ENCODE results near the gene RAB34.
A peak's percentile ranks its signal among the peaks of the same experiment; 100 is the strongest.
"Not testable (repeated sequence)": the region's sequence is repeated elsewhere in the genome, so short reads cannot be mapped to it uniquely, and the experiment has no call there.

Gene RAB34

DNA sequence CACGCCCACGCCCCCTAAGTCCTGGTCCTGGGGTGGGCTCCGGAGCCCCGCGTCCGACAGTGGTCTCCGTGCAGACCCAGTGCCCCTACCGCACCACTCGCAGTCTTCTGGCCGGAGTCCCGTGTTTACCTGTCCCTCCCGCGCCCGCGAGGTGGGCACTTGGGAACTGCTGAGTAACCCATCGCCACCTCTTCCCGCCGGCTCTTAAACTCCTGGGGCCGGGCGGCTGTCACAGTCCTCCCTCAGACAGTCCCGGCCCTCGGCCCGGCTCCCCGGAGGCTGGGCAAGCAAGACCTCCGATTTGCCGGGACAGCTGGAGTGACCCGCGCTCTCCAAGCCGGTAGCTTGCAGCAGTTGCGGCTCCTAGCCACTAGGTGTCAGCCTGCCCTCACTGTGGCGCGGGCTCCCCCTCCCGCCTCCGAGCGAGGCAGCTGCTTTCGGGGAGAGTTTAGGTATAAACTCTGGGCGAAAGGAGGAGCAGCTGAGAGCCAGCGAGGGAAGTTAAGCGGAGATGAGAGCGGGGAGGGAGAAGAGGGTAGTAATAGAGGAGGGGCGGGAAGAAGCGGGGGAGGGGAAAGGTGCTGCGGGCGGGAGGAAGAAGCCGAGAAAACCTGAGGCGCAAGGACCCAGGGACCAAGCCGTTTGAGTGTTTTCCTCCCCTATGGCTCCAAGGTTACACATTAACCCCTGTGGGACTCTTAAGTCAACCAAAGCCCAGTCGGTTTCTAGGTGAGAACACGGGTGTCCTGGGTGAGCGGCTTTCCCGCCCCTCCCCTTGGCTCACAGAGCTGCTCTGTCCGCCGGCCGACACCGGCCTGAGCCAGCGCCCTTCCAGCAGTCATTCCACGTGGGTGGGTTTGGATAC, 9.2 kb upstream of the RAB34 start:
- DNase-seq (ENCODE audit: low spot score), result peak; percentile 92

DNA sequence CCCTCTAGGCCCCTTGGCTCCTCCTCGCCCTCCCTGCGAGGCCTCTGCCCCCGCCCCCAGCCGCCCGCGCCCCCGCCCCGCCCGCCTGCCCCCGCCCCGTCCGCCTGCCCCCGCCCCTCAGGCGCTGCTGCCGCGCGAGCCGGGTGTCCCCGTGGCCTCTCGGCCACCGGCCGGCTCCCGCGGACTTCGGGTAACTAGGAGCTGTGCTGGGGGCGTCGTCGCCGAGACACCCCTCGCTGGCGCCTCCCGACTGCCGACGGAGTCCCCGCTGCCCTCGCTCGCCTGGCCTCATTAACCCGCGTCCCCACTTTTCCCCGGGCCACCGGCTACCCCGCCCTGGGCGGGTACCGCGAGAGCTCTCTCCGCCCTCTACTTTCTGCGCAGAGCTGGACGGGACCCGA, 8.6 kb upstream of the RAB34 start, which contains the start of gene TLCD1:
Gene TLCD1 (minus strand): TSS at position 8 of the 401 bp plus-strand sequence. CDS start 136 bp downstream, outside the sequence.
- DNase-seq (ENCODE audit: low spot score), result peak; percentile 71

DNA sequence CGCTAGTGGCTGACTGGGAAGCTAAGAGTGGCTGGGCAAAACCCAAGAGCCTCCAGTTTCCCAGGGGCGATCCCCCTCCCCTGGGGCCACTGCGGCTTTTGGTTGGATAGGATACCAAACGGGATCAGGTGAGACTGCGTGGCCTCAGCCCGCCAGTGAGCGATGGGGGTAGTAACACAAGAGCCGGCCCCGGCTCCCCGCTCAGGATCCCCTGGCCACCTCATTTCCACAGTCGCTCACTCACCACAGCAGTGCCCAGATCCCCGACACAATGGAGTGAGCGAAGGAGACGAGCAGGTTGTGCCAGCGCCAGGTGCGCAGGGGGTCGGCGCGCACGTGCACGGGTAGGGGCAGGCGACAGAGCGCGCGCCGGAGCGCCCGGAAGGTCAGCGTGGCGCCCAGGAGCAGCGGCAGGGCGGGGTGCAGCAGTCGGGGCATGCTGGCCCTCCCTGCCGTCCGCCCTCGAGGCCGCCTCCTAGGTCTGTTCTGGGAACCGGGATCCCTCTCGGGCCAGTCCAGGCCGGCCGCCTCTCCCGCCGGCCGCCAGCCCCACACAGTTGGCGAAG, 8.1 kb upstream of the RAB34 start:
- DNase-seq (ENCODE audit: low spot score), result peak; percentile 49

DNA sequence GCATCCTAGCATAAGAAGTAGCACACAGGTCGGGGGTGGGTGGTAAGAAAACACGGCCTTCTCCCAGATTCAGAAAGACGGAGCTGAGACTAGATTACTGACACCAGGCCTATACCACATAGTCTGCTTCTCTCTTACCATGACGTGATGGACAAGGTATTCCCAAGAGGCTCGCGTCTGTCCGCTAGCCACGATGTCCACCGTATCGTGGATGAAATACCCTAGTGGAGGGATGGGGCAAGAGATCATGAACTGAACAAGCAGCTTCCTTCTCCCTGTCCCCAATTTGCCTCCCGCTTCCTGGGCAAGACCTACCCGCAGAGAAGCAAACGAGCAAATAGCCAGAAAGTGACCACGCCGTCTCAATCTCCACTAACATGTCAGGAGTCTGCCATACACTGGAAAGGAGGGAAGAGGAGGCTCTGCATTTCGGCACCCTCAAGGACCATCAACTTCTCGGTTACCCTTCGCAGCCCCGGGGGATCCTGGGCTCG, 7.5 kb upstream of the RAB34 start:
- DNase-seq (ENCODE audit: low spot score), result no peak

DNA sequence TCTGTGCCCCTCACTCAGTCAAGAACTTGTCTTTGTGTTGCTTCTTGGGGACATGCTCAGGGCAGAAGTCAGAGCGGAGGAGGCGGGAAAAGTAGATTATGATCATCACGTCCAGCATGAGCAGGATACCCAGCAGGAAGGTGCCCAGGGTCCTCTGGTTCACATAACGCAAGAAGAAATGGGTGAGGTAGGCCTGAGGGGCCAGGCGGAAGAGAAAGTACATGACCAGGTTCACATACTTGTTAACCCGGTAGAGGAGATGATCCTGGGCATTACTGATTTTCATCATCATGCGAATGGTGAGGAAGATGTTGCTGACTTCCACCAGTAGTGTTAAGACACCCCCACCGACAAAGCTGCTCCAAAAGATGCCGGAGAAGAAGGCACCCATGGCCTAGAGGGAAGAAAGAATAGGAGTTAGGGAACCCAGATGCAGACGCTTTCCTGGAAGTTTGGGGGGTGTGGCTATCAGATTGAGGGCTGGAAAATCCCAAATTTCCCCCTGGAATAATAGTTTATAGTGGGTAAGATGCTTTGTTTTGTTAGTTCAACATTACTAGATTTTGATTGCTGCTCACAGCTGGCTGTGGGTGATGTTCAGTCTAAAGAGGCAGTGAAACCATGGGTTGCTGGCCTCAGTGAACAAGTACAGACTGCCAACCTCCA, 7.0 kb upstream of the RAB34 start:
- DNase-seq (ENCODE audit: low spot score), result no peak

DNA sequence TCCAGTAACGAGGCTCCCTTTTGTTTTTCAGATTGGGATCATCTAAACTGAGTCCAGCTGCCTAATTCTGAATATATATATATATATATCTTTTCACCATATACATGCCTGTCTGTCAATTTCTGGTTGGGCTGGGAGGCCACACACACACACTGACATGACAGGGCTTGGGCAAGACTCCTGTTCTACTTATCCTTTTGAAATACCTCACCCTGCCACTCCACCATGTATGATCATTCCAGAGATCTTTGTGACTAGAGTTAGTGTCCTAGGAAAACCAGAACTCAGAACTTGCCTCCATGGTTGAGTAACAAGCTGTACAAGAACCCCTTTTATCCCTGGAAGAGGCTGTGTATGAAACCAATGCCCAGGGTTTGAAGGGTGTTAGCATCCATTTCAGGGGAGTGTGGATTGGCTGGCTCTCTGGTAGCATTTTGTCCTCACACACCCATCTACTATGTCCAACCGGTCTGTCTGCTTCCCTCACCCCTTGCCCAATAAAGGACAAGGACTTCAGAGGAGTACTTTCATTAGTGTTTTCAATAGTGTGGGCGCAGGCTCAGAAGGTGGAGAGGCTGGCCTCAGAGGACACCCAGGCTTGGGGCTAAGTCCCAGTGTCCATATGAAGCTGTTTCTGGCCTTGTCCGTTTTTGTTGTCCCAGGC, 6.3 kb upstream of the RAB34 start:
- not testable (repeated sequence) for DNase-seq (ENCODE audit: low spot score)

DNA sequence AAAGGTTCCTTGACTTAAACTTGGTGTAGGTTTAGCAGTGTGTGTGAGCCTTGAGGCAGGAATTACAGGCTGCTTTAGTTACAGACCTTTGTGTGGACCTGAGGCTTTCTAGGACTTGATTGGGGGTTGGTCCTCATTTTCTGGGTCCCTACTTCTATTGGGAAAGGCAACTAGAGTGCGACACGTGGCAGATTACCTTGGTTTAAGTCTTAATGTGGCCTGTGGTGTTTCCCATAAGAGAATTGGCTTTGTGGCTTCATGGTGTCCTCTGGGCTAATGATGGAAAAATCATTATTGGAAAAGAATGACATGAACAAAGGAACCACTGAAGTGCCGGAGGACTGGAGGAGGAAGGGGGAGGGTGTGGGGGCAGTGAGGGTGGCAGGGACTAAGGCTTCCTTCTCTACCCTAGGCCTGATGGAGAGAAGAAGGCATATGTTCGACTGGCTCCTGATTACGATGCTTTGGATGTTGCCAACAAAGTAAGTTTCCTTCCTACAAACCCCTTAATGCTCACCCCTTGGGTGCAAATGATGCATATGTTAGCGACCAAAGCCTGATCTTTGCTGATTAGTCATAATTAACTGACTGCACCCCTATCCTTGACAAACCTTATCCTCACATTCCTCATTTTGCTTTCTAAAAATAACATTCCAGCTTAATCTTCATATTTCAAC, 5.6 kb upstream of the RAB34 start:
- no peak for DNase-seq (ENCODE audit: low spot score)

DNA sequence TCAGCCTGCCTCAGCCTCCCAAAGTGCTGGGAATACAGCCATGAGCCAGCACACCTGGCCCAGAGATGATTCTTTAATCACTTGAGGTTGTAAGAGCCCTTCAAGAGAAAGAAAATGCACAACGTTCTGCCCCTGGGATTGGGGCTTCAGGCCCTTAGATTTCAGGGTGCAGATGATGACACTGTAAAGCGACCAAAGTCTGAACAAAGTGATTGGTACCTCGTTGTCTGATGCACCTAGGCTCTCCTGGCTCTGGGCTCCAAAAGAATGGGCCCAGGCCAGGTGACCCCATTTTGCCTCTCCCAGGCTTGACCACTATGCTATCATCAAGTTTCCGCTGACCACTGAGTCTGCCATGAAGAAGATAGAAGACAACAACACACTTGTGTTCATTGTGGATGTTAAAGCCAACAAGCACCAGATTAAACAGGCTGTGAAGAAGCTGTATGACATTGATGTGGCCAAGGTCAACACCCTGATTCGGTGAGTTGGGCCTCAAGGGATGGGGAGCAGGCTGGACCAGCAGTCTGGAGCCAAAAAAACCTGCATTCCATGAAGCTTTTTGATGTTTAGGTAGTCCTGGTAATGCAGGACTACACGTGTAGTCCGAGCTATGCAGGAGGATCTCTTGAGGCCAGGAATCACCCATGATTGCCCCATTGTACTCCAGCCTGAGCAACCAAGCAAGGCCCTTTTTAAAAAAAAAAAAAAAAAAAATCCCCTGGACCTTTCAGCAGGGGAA, 4.9 kb upstream of the RAB34 start:
- no peak for DNase-seq (ENCODE audit: low spot score)

DNA sequence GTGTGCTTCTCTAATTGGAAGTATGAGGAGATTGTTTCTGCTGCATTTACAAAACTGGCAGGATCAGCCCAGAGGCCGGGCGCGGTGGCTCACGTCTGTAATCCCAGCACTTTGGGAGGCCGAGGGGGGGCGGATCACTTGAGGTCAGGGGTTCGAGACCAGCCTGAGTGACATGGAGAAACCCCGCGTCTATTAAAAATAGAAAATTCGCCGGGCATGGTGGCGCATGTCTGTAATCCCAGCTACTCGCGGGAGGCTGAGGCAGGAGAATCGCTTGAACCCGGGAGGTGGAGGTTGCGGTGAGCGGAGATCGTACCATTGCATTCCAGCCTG, 3.3 kb upstream of the RAB34 start:
- DNase-seq (ENCODE audit: low spot score), result not testable (repeated sequence)

DNA sequence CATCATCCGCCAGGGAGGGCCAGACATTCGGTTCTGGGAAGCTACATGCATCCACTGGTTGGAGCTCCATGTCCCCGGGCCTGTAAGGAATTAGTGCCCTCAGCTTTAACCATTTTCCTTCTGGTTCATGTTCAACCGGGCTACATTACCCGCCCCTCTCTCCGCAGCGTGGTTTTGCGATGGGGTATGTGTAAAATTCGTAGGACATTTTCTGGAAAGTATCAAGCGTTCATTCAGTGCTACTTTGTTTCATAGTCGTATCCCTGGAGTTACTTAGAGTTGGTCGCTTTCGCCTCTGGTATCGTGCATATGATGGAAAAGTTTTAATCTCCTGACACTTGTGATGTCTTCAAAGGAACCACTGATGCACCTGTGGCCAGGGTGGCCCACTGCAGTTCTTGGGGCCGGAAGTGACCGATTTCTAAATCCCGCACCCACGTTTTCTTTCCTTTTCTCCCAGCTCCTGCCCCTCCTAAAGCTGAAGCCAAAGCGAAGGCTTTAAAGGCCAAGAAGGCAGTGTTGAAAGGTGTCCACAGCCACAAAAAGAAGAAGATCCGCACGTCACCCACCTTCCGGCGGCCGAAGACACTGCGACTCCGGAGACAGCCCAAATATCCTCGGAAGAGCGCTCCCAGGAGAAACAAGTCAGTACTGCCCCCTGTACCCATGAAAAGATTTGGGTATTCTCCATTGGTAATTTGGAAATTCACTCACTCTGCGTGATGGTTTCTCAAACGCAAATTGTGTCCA, 2.8 kb upstream of the RAB34 start:
- DNase-seq (ENCODE audit: low spot score), result no peak

DNA sequence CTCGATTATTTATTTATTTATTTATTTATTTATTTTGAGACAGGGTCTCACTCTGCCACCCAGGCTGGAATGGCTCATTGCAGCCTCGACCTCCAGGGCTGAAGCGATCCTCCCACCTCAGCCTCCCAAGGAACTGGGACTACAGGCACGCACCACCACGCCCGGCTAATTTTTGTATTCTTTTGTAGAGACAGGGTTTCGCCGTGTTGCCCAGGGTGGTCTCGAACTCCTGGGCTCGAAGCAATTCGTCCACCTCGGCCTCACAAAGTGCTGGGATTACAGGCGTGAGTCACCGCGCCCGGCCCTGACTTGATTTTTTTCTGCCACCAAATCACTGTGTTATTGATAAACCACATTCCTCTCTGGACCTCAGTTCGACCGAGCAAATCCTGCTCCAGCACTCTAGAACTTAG, 1.4 kb upstream of the RAB34 start:
- no peak for DNase-seq (ENCODE audit: low spot score)

DNA sequence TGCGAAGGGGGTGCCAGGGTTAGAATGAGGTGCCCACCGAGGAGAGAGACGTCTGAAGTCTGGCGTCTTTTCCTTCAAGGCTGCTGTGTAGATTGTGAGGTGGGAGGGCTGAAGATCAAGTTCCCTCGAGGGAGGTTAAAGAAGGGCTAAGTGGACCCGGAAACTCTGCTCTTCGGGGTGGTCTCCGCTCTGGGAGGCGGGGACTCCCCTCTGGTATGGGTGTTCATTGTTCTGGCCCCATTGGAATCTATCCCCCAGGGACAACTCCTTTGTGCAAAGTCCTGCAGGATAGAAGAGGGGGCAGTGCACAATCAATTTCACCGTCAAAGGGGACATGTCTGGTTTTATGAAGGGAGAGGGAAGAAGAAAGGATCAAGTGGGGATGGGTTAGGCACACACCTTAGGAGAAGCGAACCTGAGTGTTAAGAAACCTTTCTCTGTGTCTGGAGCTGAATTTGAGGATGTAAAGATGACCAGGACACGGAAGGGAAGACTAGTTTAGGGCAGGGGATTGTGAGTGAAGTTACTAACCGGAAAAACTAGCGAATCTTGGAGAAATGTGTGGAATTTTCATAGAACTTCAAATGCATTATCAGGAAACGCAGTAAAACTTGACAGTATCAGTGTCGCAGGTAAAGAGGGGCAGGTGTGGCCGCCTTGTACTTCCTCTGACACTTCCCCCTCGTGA, 809 bp upstream of the RAB34 start:
- no peak for DNase-seq (ENCODE audit: low spot score)

DNA sequence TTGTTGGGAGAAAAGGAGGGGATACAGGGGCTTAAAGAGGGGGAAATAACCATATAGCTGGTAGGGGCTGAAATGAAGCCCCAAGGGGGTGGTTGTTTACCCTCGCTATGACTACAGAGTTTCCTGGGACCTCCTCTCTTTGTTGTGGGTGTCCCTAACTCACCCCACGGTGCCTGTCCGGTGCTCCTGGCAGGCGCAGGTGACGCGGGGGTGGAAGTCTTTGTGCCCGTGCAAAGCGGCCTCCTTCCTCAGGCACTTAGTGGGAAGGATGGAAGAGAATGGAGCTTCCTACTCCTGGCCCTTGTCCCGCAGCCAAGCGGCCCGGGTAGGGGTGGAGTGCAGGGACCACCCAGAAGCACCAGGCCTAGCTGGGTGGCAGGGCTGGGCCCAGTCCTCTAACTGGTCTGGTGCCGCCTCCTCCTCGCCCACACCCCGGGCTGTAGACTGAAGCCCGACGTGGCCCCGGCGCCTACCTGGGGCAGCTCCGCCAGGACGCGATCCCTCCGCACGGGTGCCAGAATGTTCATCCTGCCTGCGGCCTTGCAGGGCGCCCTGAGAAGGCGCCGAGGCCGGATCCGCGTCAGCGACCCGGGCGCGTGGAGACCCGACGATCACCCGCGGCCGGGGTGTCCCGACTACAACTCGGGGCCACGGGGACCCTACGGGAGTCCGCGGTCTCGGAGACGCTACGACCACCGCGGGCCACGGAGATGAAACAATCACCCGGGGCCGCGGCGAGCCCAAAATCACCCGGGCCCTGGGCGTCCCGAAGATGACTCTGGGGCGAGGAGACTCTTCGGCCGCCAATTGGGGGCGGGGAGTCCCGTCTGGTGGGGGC, 709 bp downstream of the RAB34 start:
- no peak for DNase-seq (ENCODE audit: low spot score)

DNA sequence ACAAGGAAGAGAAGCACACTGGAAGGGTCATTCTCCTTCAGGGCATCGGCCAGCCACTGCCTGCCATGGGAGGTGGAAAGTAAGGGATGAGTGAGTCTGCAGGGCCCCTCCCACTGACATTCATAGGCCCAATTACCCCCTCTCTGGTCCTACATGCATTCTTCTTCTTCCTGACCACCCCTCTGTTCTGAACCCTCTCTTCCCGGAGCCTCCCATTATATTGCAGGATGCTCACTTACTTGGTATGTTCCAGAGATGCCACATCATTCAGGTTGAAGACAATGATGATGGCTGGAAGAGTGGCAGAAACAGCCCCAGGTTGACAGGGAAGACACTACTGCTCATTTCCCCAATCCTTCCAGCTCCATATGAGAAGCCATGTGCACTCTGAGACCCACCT, 2.5 kb downstream of the RAB34 start:
- no peak for DNase-seq (ENCODE audit: low spot score)

DNA sequence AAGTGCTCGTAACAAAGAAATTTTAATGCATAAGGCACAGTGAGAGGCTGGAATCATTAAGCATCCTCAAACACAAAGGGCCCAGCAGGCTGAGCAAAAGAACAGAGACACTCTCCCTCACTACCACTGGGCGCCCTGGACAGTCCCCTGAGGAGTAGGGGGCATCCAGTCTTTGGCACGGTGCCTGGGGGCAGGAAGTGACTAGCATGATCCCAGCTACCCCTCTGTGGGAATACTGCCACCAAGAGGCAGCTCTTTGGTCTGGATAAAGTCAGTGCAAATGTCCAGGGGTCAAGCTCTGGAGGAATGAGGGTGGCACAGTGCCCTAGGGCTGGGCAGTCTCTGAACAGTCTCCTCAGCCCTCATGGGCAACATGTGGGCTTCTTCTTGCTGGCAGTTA, 3.4 kb downstream of the RAB34 start:
- DNase-seq (ENCODE audit: low spot score), result no peak

DNA sequence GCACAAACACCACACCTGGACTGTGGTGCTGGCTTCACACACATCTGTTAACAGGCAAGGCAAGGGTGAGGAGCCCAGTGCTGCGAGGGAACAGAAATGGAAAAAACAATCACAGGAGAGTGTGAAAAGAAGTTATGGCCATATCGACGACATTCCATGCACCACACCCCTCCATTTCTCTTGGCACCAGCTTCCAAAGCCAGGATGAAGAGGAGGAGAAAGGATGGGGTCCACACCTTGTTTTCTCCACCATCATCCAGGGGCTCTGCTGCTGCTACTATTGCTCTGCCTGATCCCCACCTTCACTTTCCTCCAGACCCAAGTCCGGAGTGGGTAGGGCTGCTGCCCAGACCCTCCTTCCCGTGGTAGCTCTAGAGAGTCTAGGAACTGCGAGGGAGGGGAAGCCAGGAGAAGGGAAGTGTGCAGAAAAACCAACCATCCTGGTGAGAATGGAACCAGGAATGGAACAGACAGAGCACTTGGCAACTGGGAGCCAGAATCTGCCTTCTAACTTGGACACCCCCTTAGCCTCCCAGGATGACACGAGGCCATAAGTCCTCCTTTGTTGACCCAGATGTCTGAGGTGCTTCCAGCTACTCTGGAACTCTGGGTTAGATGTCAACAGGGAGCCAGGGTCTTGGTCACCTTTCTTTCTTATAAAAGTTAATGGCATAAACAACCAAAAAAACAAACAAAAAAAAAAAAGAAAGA, 4.8 kb downstream of the RAB34 start:
- no peak for DNase-seq (ENCODE audit: low spot score)

DNA sequence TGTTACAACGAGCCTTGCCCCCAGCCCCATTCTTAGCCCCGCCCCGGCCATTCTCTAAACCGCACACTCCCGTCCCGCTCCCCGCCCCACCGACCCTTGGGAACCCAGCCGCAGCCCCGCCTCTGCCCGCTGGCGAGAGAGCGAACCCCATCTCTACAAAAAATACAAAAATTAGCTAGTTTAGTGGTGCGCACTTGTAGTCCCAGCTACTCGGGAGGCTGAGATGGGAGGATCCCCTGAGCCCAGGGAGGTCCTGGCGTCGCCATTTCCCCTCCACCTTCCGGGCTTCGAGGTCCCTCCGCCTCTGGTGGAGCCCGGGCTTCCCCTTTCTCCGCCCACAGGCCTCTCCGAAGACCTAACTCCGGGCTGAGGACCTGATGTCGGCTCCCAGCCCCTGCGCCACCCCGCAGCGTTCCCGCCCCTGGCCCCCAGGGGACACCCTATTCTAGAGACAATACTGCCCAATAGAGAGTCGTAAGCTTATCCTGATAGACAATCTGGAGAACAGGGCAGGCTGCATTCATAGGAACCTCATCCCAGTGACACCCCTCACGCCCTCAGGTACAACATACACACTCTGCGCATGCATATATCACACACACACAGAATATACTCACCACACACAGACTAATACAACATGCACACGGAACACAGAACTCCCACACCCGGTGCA, 5.5 kb downstream of the RAB34 start:
- no peak for DNase-seq (ENCODE audit: low spot score)

DNA sequence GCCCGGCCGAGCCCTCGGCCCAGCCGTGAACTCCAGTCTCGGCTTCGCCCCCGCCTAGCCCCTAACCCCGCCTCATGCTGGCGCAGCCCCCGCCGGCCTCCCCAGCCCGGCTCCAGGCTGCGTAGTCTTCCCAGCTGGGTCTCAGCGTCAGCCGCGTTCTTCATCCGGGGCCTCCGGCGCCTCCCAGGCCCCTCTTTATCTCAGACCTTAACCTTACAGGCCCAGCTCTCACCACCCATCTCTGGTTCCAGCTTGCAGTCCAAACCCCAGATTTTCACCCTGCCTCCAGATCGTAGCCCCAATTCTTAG, 6.0 kb downstream of the RAB34 start, which contains the start of gene PROCA1:
Gene PROCA1 (minus strand): TSS at position 166 of the 309 bp plus-strand sequence. CDS start 228 bp downstream, outside the sequence.
- DNase-seq (ENCODE audit: low spot score), result no peak

Measured in hematopoietic multipotent progenitor cell treated with erythropoietin and hydrocortisone succinate and interleukin-3 and kit ligand, for 15 days (in vitro differentiated cells).